Thoracic aorta (tissue), 2 donors: Measurements from ENCODE around the gene FRMPD4. TPM values are rescaled to one million over a fixed set of nuclear protein-coding genes. Genes with fewer than 3 reads are reported as not detected.

Source experiments
- ATAC-seq: fragments of 150-250 bp; one replicate; pipeline ENCODE4 v1.8.0; 2017; ENCODE audit warnings: low read depth; ENCODE audit not compliant: insufficient number of reproducible peaks, low FRiP score
- DNase-seq: peaks from one replicate; pipeline ENCODE4 v3.0.0-alpha.2; 2020; ENCODE audit warnings: low spot score
- H3K27ac ChIP-seq, 2 donors: fragments of 200-600 bp; sonication (generic); 1 replicate in 1 of 2; 2 replicates in 1 of 2; pipeline ENCODE4 v1.5.1; 2016; ENCODE audit warnings: mild to moderate bottlenecking in 2 of 2, moderate library complexity in 2 of 2
- H3K27me3 ChIP-seq: fragments of 200-600 bp; sonication (generic); replicated peaks from 2 replicates; pipeline ENCODE4 v1.6.0; 2016; ENCODE audit warnings: mild to moderate bottlenecking; ENCODE audit not compliant: insufficient read depth
- H3K36me3 ChIP-seq: fragments of 200-600 bp; sonication (generic); one replicate; pipeline ENCODE4 v1.5.1; 2016
- H3K4me1 ChIP-seq, 2 donors: fragments of 200-600 bp; sonication (generic); 1 replicate in 1 of 2; 2 replicates in 1 of 2; pipeline versions ENCODE4 v1.5.1 to v1.6.0; 2016; ENCODE audit warnings: low read depth in 2 of 2, mild to moderate bottlenecking in 1 of 2; ENCODE audit not compliant: control insufficient read depth in 1 of 2
- H3K4me3 ChIP-seq: fragments of 200-600 bp; sonication (generic); 2 replicates; pipeline ENCODE4 v1.5.1; 2016; ENCODE audit warnings: mild to moderate bottlenecking
- H3K9me3 ChIP-seq: fragments of 200-600 bp; sonication (generic); 2 replicates; pipeline ENCODE4 v1.5.1; 2016
- total RNA-seq, 2 donors: library from RNA; depleted of rRNA; stranded (reverse); fragments of >200 nt; gene quantifications; one replicate each; pipeline versions ENCODE4 v1.1.0 to v1.2.3, GENCODE V29; 2016
- TF ChIP-seq, protein P1 (sequence below): fragments of 200-600 bp; sonication (generic); IDR thresholded peaks from one replicate; pipeline ENCODE4 v1.5.1; 2019; ENCODE audit warnings: antibody characterized with exemption

FRMPD4 gene
- total RNA-seq, 2 donors from 2014 or later, result not detected

GRCh38 chrX:12702509-12703091 is 564.3 kb downstream of the FRMPD4 start:
- DNase-seq, result no peak
- Histone ChIP-seq H3K4me1 (no peaks in the 10 kb centered on the region), H3K36me3 (no peaks in the 10 kb centered on the region), H3K27me3 (no peaks in the 10 kb centered on the region), H3K4me3 (no peak overlapping the region), H3K9me3 (no peaks in the 10 kb centered on the region), H3K27ac (no peak overlapping the region)
- TF ChIP-seq, protein P1, sequence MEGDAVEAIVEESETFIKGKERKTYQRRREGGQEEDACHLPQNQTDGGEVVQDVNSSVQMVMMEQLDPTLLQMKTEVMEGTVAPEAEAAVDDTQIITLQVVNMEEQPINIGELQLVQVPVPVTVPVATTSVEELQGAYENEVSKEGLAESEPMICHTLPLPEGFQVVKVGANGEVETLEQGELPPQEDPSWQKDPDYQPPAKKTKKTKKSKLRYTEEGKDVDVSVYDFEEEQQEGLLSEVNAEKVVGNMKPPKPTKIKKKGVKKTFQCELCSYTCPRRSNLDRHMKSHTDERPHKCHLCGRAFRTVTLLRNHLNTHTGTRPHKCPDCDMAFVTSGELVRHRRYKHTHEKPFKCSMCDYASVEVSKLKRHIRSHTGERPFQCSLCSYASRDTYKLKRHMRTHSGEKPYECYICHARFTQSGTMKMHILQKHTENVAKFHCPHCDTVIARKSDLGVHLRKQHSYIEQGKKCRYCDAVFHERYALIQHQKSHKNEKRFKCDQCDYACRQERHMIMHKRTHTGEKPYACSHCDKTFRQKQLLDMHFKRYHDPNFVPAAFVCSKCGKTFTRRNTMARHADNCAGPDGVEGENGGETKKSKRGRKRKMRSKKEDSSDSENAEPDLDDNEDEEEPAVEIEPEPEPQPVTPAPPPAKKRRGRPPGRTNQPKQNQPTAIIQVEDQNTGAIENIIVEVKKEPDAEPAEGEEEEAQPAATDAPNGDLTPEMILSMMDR, result no peak
- ATAC-seq, result no peak

DNA sequence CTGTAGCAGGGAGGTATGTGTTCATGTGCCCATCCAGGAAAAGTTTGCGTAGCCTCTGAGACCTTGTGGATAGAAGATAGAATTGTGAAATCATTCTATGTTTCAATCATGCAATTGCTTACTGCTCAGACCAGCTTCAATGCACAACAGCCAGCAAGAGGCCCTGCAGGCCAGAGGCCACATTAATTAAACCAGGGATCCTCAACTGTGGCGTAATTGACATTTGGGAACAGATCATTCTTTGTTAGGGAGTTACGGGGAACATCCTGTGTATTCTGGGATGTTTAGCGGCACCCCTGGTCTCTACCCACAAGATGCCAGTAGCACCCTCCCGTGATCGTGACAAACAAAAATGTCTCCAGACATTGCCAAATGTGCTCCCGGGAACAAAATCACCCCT is 566.4 kb downstream of the FRMPD4 start:
- TF ChIP-seq, protein P1, result no peak
- Histone ChIP-seq H3K27me3 (no peaks in the 10 kb centered on the region), H3K9me3 (no peaks in the 10 kb centered on the region), H3K4me1 (no peaks in the 10 kb centered on the region), H3K36me3 (no peaks in the 10 kb centered on the region), H3K4me3 (no peak overlapping the region), H3K27ac (no peak overlapping the region)
- ATAC-seq (no peak), DNase-seq (no peak)

DNA sequence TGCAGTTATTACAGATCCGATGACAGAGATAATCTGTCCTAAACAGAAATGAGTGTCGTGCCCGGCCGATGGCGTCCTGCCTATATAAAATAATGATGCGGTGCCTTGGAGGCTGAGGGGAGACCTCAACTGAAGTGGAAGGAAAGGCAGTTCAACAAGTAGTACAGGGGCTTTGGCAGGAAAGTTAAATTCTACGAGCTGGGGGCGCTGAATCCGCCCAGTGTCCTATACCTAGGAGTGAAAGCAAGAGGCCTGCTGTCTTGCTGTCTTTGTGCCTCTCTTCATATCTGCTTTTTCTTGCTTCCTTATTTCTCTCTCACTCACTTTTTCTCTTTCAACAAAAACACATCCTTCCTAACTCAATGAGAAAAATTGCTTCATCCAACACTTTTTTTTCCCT is 570.8 kb downstream of the FRMPD4 start:
- no peak for DNase-seq
- no peaks in the 10 kb centered on the region for H3K4me1 ChIP-seq
- H3K4me3 ChIP-seq, result no peak overlapping the region
- TF ChIP-seq, protein P1, result no peak
- ATAC-seq, result no peak
- no peak overlapping the region for H3K27ac ChIP-seq
- no peaks in the 10 kb centered on the region for H3K36me3 ChIP-seq
- H3K9me3 ChIP-seq, result no peaks in the 10 kb centered on the region
- no peaks in the 10 kb centered on the region for H3K27me3 ChIP-seq

DNA sequence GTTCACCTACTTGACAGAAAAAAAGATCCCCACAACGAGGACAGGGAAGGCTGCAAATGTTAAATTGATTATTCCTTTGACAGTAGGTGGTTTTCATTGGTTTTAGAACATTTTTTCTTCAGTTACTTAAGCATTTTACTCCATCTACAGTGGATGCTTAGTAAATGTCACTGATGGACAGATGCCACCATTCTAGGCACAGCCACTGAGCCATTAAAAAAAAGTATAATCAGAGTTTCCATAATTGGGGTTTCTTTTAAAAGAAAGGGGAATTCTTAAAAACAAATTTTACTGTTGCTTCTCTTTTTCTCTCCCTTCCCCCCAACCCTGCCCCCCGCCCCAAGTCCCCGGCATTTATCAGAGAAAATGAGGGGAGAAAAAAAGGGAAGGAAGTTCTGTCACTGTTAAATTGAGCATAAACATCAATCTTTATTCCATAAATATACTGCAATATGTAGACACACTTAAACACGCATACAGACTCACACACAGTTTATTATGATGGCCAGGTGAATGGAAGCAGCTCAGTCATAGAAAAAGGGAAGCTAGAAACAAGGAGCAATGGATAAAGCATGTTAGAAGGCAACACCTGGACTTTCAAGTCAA is 573.3 kb downstream of the FRMPD4 start:
- ATAC-seq (no peak), DNase-seq (no peak)
- Histone ChIP-seq H3K27ac (no peak overlapping the region), H3K9me3 (no peaks in the 10 kb centered on the region), H3K4me3 (no peak overlapping the region), H3K36me3 (no peaks in the 10 kb centered on the region), H3K27me3 (no peaks in the 10 kb centered on the region), H3K4me1 (no peaks in the 10 kb centered on the region)
- TF ChIP-seq, protein P1, result no peak

DNA sequence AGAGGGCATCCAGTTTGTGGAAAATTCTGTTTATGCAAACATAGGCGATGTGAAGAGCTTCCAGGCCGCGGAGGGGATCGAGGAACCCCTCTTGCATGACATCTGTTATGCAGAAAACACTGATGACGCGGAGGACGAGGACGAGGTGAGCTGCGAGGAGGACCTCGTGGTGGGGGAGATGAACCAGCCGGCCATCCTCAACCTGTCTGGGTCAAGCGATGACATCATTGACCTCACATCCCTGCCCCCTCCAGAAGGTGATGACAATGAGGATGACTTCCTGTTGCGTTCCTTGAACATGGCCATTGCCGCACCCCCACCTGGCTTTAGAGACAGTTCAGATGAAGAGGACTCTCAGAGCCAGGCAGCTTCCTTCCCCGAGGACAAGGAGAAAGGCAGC is 578.3 kb downstream of the FRMPD4 start:
- Histone ChIP-seq H3K9me3 (no peaks in the 10 kb centered on the region), H3K4me1 (no peaks in the 10 kb centered on the region), H3K36me3 (no peaks in the 10 kb centered on the region), H3K27ac (no peak overlapping the region), H3K27me3 (no peaks in the 10 kb centered on the region), H3K4me3 (no peak overlapping the region)
- TF ChIP-seq, protein P1, result no peak
- ATAC-seq, result no peak
- DNase-seq, result no peak
